IPS DF 4.7 (cell line): Measurements from ENCODE around the gene MYL3.
"Not testable (repeated sequence)": the region's sequence is repeated elsewhere in the genome, so short reads cannot be mapped to it uniquely, and the experiment has no call there.

ENCODE experiments used
- DNase-seq: peaks from one replicate; pipeline ENCODE4 v3.0.0-alpha.2; 2013; ENCODE audit warnings: low spot score; ENCODE audit errors: extremely low read depth

Gene MYL3

GRCh38 chr3:46831316-46831715 is 31.9 kb downstream of the MYL3 start:
- DNase-seq = no peak

- DNase-seq = no peak
Observed at GRCh38 chr3:46830801-46831200, 32.4 kb downstream of the MYL3 start.

- no peak for DNase-seq
Observed at GRCh38 chr3:46829699-46830208, 33.5 kb downstream of the MYL3 start.

DNA sequence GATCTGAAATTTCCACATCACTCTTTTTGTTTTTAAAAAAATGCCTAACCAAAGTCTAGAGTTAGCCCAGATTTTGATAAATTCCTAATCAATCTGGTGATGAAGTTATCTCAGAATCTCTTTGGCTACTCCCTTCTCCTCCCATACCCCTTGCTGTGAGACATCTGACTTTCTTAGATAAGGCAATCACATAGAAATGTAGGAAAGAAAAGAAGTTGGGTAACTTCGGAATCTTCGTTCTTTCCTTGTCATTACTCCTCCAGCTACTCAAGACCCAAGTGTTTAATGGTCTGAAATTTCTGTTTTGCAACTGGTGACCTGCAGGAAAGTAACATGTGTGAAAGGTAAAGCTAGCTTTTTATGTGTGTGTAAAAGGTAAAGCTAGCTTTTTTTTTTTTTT is 37.8 kb downstream of the MYL3 start:
- DNase-seq = no peak

- no peak for DNase-seq
Observed at GRCh38 chr3:46824211-46824970, 38.9 kb downstream of the MYL3 start.

- DNase-seq = not testable (repeated sequence)
Observed at GRCh38 chr3:46823314-46823713, 39.9 kb downstream of the MYL3 start.

DNA sequence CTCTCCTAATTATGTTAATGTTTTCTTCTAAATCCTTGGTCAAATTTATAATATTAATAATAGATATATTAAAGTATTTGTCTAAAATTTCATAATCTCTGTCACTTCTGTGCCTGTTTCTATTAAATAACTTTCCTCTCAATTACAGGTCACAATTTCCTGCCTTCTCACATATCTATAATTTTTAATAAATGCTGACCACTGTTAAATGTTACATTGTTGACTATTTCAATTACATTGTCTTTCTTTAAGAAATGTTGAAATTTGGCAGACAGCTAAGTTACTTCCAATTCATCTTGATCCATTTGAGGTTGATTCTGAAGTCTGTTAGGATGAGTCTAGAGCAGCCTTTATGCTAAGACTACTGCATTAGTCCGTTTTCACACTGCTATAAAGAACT is 41.7 kb downstream of the MYL3 start:
- DNase-seq = no peak

GRCh38 chr3:46820852-46821251 is 42.4 kb downstream of the MYL3 start:
- no peak for DNase-seq

- no peak for DNase-seq
Observed at GRCh38 chr3:46812237-46812791, 50.9 kb downstream of the MYL3 start.

GRCh38 chr3:46811615-46812236 is 51.5 kb downstream of the MYL3 start:
- no peak for DNase-seq

DNA sequence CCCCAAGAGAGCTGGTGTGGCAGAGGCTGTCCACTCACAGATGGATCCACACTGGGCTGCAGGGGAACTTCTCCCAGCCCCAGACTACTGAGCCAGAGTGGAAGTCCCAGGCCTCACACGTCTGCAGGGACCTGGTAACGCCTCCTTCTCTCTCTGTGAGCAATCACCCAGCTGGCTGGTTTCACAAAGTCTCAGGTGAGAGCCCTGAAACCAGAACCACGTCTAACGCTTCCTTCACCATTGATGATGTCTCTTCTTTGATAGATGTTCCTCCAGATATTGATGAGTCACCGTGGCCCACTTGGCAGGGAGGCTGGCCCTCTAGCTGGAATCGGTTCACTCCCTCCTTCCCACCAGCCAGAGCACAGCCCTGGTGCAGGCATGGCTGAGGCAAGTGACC is 54.5 kb downstream of the MYL3 start:
- DNase-seq = not testable (repeated sequence)
